Activated T-cell treated with anti-CD3 and anti-CD28 coated beads for 48 hours (primary cell): ENCODE results near the gene TH.

Experiments used
- DNase-seq: peaks from one replicate; pipeline ENCODE4 v3.0.0-alpha.2; 2020; ENCODE audit warnings: low read depth

The TH gene

DNA sequence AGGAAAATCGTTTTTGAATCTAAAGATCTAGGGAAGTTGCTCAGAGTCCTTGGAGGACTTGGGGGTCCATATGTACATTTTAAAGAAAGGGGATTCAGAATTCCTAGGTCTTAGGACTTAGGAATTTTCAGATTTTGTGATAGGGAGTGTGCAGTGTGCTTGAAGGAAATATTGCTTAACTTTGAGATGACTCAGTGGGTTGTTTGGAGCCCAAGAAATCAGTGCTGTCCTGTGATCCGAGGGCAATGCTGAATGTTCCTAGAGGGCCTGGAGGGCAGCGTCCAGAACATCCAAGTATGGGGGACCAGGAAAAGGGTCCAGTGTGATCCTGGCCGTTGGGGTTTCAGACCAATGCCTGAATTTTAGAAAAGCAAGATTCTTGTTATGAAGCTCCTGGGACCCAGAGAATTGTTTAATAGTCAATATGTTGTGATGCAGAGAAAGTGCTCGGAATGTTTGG is 29.3 kb downstream of the TH start:
- no peak for DNase-seq

GRCh38 chr11:2140411-2141400 is 30.9 kb downstream of the TH start:
- no peak for DNase-seq

- no peak for DNase-seq
Measured at GRCh38 chr11:2139621-2140337, 31.8 kb downstream of the TH start.

DNA sequence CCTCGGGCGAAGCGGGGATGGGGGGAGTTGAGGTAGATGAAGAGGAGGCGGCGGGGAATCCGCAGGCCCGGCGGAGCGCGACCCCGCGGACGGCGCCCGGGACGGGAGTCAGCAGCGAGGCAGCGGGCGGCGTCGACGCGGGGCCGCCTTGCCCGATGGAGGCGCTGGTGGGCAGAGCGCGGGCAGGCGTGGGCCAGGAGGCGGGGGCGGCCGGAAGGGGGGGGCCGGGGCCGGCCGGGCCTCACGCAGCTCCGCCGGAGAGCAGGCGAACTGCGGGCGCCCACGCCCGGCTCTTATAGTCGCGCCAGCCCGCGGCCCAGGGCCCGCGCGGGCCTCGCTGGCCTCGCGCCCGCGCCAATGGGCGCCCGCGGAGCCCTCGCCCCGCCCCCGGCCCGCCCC is 32.5 kb downstream of the TH start, which contains the start of gene IGF2:
Gene IGF2, minus strand, starts transcription at position 267 of the 399 bp plus-strand sequence. CDS start 3,866 bp downstream, outside the sequence.
- DNase-seq, result no peak

- DNase-seq, result no peak
Measured at GRCh38 chr11:2138431-2139122, 33.0 kb downstream of the TH start.

GRCh38 chr11:2138068-2138430 is 33.6 kb downstream of the TH start:
- DNase-seq, result no peak

- no peak for DNase-seq
Measured at GRCh38 chr11:2137202-2138067, 34.2 kb downstream of the TH start.

DNA sequence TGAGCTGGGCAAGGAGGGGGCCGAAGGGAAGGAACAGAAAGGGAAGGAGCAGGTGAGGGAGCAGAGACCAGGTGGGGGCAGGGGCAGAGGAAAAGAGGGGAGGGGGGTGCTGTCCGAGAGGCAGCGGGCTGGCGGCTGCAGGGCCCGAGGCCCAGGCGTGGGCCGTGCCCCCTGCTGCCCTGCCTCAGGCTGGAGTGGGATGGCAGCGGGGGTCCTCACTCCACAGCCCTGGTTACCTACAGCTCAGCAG is 34.7 kb downstream of the TH start:
- DNase-seq, result no peak

- no peak for DNase-seq
Measured at GRCh38 chr11:2136209-2136951, 35.2 kb downstream of the TH start.

GRCh38 chr11:2135648-2136201 is 35.9 kb downstream of the TH start:
- no peak for DNase-seq

- no peak for DNase-seq
Measured at GRCh38 chr11:2135018-2135569, 36.5 kb downstream of the TH start.

DNA sequence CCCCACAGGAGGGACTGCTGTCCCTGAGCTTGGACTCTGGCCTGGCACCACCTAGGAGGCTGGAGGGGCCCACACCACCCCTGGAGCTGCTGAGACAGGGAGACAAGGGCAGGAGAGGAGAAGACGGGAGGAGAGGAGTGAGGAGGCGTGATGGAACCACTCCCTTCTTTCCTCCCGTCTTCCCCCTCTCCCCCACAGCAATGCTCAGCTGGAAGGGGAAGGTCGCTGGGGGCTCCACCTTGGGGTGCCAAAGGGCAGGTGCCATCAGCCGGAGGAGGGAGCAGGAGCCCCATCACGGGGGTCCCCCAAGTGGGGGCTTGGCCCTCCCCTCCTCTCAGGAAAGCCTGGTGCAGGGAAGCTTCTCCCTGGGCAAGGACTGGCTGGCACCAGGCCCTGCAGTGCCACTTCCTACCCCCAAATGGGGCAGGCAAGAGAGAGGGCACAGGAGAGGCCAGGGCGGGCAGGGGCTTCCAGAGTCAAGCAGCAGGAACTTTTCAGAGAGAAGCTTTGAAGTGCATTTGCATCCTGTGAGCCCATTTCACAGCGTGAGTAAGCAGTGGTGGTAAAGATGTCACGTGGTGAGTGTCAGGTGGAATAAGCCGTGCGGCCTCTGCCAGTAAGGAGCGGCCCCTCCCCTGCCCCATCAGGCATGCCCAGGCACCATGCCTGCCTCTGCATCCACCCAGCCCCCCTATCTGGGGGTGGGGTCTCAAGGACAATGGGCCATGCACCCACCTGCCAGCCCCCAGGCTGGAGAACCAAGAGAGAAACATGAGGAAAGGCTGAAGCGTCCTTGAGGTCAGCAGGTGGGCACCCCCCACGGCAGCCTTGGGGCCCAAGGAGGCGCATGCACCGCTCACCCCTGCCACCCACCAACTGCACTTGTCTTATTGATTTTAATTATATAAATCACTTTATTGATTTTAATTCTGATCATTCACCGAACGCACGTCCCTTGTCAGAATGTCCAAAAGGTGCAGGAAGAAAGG is 37.3 kb downstream of the TH start:
- DNase-seq, result no peak

DNA sequence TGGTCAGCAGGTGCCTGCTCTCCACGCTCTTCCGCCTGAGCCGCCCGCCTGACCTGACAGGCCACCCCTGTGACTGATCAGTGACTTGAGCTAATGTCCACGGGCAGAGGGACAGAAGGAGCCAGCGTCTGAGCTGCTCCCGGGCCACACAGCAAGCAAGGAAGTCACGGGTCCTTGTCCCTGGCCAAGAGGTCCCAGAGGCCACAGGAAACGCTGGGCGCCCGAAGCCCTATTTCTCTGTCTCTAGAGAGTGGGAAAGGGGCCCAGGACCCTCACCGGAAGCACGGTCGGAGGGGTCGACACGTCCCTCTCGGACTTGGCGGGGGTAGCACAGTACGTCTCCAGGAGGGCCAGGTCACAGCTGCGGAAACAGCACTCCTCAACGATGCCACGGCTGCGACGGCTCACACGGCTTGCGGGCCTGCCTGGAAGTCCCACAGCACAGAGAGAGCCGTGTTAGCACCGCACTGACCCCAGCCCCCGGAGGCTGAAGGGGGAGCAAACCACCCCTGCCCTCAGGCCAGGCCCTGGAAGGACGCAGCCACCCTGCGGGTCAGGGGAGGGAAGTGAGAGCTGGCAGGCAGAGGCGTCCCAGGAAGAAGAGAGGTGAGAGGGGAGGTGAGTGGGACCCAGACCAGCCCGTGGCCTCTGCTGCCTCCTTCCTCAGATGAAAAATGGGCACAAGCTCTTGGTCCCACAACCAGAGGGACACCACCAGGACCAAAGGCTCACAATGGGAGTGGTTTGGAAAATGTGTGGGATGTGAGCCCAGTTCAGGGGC is 38.2 kb downstream of the TH start:
- DNase-seq, result no peak

DNA sequence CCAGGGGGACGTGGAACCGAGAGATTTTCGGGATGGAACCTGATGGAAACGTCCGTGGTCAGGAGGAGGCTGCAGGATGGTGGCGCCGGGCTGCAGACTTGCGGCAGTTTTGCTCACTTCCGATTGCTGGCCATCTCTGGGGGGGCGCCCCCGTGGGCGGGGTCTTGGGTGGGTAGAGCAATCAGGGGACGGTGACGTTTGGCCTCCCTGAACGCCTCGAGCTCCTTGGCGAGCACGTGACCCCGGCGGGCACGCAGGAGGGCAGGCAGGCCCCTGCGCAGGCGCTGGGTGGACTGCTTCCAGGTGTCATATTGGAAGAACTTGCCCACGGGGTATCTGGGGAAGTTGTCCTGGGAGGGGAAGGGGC is 38.8 kb downstream of the TH start:
- DNase-seq, result no peak

GRCh38 chr11:2132246-2132645 is 39.4 kb downstream of the TH start:
- DNase-seq, result no peak

DNA sequence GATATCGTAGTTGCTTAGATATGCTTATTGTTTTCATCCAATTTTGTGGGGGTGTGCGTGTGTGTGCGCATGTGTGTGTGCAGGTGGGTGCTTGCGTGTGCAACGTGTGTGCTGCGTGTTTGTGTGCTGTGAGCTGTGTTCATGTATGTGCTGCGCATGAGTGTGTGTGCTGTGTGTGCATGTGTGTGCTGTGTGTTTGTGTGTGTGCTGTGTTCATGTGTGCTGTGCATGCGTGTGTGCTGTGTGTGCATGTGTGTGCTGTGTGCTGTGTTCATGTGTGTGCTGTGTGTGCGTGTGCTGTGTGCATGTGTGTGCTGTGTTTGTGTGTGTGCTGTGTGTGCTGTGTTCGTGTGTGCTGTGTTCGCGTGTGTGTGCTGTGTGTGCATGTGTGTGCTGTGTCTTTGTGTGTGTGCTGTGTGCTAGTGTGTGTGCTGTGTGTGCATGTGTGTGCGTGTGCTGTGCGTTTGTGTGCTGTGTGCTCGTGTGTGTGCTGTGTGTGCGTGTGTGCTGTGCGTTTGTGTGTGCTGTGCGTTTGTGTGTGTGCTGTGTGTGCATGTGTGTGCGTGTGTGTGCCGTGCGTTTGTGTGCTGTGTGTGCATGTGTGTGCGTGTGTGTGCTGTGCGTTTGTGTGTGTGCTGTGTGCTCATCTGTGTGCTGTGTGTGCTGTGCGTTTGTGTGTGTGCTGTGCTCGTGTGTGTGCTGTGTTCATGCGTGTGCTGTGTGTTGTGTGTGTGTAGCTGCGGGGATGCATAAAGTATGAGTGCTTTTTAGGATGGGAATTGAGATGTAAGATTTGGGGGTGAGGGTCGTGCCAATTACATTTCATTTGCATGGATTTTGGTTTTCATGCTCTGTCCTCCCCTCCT is 40.0 kb downstream of the TH start:
- no peak for DNase-seq

DNA sequence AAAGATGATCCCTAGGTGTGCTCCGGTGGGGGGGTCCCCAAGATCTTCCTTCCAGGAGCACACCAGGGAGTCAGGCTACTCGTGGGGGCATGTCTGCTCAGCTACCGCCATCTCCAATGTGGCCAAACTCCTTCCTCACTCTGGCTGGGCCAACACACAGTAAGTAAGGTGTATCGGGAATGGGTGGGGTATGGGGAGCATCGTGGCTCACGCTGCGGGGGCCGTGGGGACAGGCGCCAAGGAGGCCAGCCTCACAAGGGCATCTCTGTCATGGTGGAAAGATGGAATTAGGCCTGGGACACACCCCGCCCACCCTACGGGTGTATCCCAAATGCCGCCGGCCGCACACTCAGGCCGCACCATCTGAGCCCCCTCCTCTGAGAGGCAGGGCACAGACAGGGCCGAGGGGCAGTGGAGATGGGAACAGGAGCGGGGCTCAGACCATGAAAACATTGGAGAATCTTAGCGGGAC is 40.7 kb downstream of the TH start:
- no peak for DNase-seq
